MV-4-11 (cell line): ENCODE results near the gene IL22RA1.
A peak's percentile ranks its signal among the peaks of the same experiment; 100 is the strongest.

Experiments used
- DNase-seq: peaks from one replicate; lab custom pipeline; 2025; lab: John Stamatoyannopoulos, UW

Gene IL22RA1

DNA sequence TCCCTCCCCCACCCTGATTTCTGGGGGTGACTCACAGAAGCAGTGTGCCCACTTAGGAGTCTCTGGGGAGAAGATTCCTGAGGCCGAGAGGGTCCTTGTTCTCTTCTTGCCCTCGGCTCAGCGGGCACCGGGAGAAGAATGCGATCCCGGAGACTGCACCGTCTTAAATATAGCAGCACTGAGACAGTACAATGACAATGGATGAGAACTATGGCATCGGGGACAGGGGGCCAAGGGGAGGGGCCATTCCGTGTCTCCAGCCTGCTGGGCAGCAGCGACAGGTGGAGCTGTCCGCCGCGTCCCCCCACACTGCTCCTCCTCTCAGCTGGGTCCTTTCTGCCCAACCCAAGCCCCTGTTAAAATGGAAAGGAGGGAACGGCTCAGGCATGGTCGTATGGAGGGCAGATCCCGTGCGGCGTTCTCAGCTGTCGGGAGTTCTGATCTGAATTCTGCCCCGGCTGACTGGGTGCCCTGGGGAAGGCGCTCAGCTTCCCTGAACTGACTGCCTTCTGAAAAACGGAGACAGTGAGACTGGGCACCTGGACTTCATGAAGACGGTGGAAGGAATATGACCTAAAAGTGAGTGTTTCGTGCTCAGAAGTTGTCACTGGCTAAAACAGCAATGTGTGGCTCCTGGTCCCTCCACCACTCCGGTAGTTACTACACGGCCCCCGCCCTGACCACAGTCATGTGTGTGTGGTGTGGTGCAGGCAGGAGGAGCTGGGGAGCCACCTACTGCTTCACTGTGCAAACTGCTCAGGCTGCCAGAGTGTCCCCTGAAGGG, 30.8 kb downstream of the IL22RA1 start, which contains the start of gene MYOM3:
Gene MYOM3 (minus strand): TSS at position 140 of the 784 bp plus-strand sequence. CDS start 3,499 bp downstream, outside the sequence.
- peak; percentile 64 for DNase-seq

- no peak for DNase-seq
Measured at GRCh38 chr1:24111262-24111995, 31.5 kb downstream of the IL22RA1 start.

DNA sequence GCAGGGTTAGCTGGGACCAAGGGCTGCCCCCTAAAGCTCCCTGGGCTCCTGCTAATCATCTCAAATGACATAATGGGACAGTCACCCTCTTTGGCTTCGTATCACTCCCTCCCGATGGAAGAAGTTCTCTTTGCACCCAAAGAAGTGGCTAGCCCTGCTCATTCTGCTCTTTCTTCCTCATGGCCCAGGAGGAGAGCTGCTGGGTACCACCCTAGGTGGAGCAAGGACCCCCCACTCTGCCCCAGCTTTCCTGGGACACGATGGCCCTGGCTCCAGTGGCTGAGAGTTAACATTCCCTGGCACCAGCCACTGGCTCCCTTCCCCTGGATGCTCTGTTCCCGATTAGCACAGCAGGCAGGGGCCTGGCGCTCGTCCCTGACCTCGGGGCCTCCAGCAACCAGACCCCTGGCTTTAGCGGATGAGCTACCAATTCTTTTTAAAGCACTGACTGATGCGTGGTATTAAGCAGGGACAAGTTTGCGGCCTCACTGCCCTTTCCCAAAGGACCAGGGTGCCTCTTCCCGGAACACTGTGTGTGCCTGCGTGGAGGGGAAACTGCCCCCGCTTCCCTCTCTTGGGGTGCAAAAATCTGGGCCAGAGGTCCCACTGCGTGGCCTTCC, 32.2 kb downstream of the IL22RA1 start:
- no peak for DNase-seq

GRCh38 chr1:24109686-24110475, 33.1 kb downstream of the IL22RA1 start:
- no peak for DNase-seq

GRCh38 chr1:24109166-24109483, 33.8 kb downstream of the IL22RA1 start:
- DNase-seq: no peak

DNA sequence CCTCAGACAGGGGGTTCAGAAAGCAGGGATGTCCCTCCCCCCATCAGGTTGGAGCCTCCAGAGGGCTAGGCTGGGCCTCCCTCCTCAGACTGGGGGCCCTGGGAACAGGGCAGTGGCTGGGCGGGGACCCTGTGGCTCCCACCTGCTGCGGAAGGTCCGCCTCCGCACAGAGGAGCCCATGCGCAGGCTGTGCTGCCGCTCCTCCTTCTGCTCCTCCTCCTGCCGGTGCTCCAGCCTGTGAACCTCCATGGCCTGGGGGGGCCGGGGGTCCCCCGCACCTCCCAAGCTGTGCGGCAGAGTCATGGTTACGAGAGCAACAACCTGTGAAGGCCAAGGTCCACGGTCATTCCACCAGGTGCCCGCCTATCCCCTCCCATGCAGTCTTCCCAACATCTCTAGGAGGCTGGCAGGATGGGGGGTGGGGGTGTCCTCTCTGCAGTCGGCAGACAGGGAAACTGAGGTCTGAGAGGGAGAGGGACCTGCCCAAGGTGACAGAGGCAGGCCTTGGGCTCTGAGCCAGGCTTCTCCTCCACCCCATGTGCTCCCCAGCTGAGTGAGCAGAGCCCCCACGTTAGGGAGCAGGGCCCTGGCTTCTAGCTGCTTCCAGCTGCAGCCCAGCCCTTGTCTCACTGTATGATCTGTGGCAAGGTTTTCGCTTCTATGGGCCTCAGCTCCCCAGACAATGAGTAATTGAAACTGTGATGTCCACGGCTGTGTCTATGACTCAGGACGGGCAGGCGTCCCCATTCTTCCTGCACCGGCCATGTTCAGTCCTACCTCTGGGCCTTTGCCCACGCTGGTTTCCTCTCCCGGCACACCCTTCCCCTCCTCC, 34.4 kb downstream of the IL22RA1 start:
- DNase-seq: no peak

DNA sequence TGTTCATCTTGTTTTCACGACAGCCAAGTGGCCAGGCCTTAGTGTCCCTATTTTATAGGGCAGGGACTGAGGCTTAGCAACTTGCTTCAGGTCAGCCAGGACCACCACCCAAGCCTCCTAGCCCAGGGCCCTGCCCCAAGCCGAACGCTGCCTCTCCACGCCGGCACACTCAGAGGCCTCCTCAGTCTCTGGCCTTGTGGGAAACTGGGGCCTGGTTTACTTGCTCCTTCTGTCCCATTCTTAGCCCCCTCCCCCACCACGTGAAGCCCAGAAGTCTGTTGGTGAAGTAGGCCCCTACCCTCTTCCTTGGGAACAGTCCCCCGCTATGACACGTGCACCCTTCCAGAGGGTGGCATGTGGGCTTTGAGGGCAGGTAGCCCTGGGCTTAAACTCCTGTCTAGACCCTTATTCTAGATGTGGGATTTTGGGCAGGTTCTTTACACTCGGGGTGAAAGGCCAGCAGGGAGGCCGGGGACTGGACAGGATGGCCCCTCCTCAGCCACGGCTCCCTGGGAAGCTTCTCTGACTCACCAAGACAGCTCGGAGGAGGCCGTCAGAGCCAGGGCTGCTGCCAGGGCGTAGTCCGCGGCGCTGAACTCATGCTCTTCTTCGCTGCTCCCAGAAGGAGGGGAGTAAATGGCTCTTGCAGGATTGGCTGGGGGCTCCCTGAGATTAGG, 35.3 kb downstream of the IL22RA1 start:
- DNase-seq: no peak

- no peak for DNase-seq
Measured at GRCh38 chr1:24105368-24106160, 37.4 kb downstream of the IL22RA1 start.

GRCh38 chr1:24104854-24105253, 38.1 kb downstream of the IL22RA1 start:
- no peak for DNase-seq

GRCh38 chr1:24103879-24104278, 39.1 kb downstream of the IL22RA1 start:
- no peak for DNase-seq

DNA sequence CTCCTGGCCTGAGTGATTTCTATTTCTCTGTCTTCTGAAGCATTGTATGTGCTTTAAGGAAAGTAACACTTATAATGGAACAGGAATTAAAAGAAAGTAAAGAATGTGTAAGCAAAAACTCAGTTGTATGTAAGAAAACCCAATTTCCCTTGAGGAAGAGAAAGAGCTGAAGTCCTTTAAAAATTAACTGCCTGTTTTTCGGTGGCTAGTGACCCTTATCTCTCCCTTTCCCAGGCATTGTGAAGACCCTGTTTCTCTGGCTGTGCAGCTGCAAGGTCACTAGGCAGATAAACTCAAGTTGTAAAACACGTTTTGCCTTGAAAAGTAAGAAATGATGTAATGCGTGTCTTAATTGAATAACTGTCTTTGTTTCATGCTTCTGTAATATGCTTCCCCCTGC, 39.5 kb downstream of the IL22RA1 start:
- no peak for DNase-seq

DNA sequence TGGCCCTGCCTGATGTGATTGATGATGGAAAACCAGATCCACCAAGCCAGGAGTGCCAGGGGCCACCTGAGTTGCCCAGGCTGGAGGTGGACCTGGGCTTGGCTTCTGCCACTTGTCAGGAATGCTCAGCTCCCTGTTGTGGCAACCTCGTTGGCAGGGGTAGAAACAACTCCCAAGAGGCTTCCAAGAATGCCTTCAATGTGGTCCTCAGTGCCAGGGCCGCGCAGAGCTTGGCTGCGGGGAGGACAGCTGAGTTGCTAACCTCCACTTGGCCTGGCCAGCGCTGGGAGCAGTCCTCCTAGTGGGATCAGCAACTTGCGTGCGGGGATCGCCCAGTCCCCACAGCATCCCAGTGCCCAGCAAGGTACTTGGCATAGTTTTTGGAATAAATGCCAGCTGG, 40.0 kb downstream of the IL22RA1 start:
- no peak for DNase-seq

GRCh38 chr1:24101796-24102586, 40.9 kb downstream of the IL22RA1 start:
- no peak for DNase-seq

- DNase-seq: no peak
Measured at GRCh38 chr1:24100945-24101737, 41.8 kb downstream of the IL22RA1 start.

DNA sequence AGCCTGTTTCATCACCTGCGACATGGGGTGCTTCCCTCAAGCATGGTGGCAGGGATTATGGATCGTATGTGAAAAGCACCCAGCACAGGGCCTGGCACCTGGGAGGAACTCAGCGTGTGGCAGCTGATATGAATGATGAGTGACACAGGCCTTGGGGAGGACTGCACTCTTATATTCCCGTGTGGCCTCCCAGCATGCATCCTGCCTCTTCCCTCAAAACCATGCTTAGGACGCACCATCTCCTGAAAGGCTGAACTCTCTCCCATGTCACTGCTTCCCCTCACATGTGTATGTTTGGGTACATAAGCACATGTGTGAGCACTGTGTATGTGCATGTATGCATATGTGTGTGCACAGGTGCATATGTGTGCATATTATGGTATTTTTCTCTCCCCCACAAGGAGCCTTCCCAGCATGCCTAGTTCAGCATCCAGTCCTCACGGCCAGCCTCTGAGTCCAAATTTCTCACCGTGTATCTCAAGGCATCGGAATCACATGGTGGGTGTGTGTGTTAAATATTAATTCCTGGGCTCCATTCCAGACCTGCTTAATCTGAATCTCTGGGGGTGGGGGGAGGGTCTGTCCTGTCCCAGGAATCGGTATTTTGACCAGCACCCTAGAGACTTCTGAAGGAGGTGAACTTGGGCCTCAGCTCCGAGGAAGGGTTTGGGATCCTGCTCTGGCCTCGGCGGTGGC, 43.8 kb downstream of the IL22RA1 start:
- no peak for DNase-seq

DNA sequence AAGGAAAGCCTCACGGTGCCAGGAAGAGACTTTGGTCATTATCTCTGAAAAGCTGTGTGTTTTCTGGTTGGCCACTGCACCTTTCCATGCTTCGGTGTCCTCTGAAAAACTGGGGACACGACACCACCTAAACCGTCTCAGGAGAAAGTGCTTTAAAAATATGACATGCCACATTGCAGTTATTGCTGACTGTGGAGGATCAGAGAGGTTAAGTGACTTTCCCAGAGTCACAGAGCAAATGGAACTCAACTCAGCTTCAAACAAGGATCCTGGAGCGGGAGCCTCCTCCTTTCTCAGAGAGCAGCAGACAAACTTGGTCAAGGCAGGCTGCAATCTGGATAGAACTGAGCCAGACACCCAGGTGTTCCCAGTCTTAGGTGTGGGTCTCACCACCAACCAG, 44.8 kb downstream of the IL22RA1 start:
- DNase-seq: no peak

DNA sequence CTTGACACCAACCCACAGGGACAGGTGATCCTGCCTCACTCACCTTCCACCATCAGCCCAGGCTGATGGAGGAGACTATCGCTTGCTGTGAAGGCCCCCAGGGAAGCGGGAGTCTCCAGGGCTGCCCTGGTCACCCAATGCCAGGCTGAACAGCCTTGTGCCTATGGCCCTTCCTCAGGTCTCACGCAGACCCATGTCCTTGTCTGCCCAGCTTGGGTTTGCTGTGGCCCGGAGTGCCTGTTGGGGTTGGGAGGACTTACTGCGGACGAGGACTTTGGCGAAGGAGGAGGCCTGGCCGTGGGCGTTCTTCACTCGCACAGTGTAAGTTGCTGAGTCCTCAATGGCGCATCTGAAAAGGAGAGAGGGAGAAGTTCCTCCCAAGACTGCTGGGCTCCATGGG, 45.3 kb downstream of the IL22RA1 start:
- no peak for DNase-seq

- no peak for DNase-seq
Measured at GRCh38 chr1:24096739-24097103, 46.2 kb downstream of the IL22RA1 start.
